Body of pancreas (tissue), 4 donors: ENCODE measurements around the gene SLC38A8. TPM values are rescaled to one million over a fixed set of nuclear protein-coding genes. Genes with fewer than 3 reads are reported as not detected.

Experiments
- ATAC-seq: fragments of 150-250 bp; one replicate; pipeline ENCODE4 v1.9.1; 2016
- DNase-seq, 4 donors: peaks; one replicate each; pipeline ENCODE4 v3.0.0-alpha.2; 2019
- H3K27ac ChIP-seq, 4 donors: fragments of 200-600 bp; sonication (generic); 1 replicate in 3 of 4; 2 replicates in 1 of 4; pipeline versions ENCODE4 v1.5.1 to v1.6.1; 2016 to 2019; ENCODE audit warnings: mild to moderate bottlenecking in 1 of 4, mixed read lengths in 1 of 4, moderate library complexity in 1 of 4
- H3K27me3 ChIP-seq, 2 donors: fragments of 200-600 bp; sonication (generic); one replicate each; pipeline ENCODE4 v1.6.0; 2016; ENCODE audit warnings: mild to moderate bottlenecking in 1 of 2
- H3K36me3 ChIP-seq, 2 donors: fragments of 200-600 bp; sonication (generic); replicated peaks in 1 of 2; 2 replicates each; pipeline ENCODE4 v1.5.1; 2016; ENCODE audit warnings: low read depth in 2 of 2; ENCODE audit not compliant: insufficient read depth in 1 of 2
- H3K4me1 ChIP-seq: fragments of 200-600 bp; sonication (generic); one replicate; pipeline ENCODE4 v1.6.0; 2016
- H3K4me3 ChIP-seq, 2 donors: fragments of 200-600 bp; sonication (generic); 1 replicate in 1 of 2; 2 replicates in 1 of 2; pipeline ENCODE4 v1.5.1; 2016 to 2019
- H3K9me3 ChIP-seq, 3 donors: fragments of 200-600 bp; sonication (generic); 1 replicate in 2 of 3; 2 replicates in 1 of 3; pipeline ENCODE4 v1.5.1; 2016
- CTCF ChIP-seq, 7 experiments: fragments of 450-650 bp in 4 of 7; fragments of 200-600 bp in 3 of 7; sonication (generic) in 3 of 7; IDR thresholded peaks; one replicate each; pipeline ENCODE4 v1.5.1; 2016 to 2019; ENCODE audit warnings: antibody characterized with exemption in 7 of 7
- POLR2A ChIP-seq, 3 donors: fragments of 450-650 bp; IDR thresholded peaks; one replicate each; pipeline ENCODE4 v1.6.1; 2016; ENCODE audit warnings: antibody characterized with exemption in 3 of 3, mild to moderate bottlenecking in 2 of 3
- WGBS, 2 donors: methylation state at CpG; one replicate each; pipeline ENCODE4 v1.1.5; 2017; 5-methylcytosine and 5-hydroxymethylcytosine counted together
- intact Hi-C: fragments of 100-400 bp; cut with DNase I; formaldehyde crosslinking; loops from one replicate; pipeline ENCODE4 v1.15.1; 2023
- total RNA-seq, 2 donors: library from RNA; depleted of rRNA; stranded (reverse); fragments of >200 nt; gene quantifications; one replicate each; pipeline ENCODE4 v1.1.0, GENCODE V29; 2016

SLC38A8 gene
- total RNA-seq, 2 donors from 2014 or later, result not detected

DNA sequence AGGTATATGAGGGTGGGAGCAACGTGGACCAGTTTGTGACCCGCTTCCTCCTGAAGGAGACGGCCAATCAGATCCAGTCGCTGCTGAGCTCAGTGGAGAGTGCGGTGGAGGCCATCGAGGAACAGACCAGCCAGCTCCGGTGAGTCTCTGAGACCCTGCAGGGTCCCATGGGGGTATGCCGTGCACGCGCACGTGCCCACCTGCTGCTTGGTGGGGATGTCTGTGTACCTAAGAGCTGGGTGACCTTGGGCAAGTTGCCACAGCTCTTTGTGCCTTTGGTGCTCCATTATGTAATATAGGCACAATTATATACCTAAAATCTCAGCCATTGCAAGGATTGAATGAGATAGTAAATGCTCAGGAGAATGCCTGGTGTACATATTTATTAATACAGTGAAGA, 52.1 kb downstream of the SLC38A8 start:
- intact Hi-C loops, result no loop called here
- Histone ChIP-seq H3K27ac (no peak overlapping the region), H3K4me1 (peaks cover 20% of the 10 kb centered on the region), H3K27me3 (no peaks in the 10 kb centered on the region), H3K4me3 (no peak overlapping the region), H3K9me3 (no peaks in the 10 kb centered on the region), H3K36me3 (no peaks in the 10 kb centered on the region)
- DNase-seq (no peak), ATAC-seq (no peak)
- whole genome bisulfite sequencing, 2 donors, result 68 to 76% methylated on average over 11 of the region's 11 CpGs
- TF ChIP-seq POLR2A (IDR thresholded peaks at IDR 0.05) (no peak), CTCF (IDR thresholded peaks at IDR 0.05) (no peak)

DNA sequence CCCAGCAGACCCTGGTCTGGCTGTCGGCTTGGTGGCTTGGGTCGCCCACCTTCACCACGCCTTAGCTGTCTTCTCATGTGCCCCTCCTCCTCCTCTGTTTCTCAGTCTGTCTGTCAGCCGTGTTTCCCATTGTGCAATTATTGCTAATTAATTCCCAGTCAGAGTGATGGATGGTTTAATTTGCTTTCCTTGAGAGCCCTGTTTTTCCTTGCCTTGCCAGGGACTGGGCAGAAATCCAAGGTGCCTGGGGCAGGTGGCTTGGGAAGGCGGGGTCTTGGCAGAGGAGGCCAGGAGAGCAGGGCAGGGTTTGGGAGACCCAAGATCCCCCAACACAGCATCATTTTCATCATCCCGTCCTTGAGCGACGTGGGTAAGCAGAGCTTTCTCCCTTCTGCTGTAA, 53.3 kb downstream of the SLC38A8 start:
- Histone ChIP-seq H3K4me1 (peaks cover 20% of the 10 kb centered on the region), H3K27ac (no peak overlapping the region), H3K27me3 (no peaks in the 10 kb centered on the region), H3K9me3 (no peaks in the 10 kb centered on the region), H3K36me3 (no peaks in the 10 kb centered on the region), H3K4me3 (no peak overlapping the region)
- intact Hi-C loops, result no loop called here
- 10 to 20% methylated on average over 7 to 8 of the region's 8 CpGs for WGBS, 2 donors
- ATAC-seq, result no peak
- no peak for TF ChIP-seq POLR2A (IDR thresholded peaks at IDR 0.05)
- no peak for TF ChIP-seq CTCF (IDR thresholded peaks at IDR 0.05)
- peak; percentile 35 to 75 (median 52) for DNase-seq

GRCh38 chr16:83983491-83983890, 59.1 kb downstream of the SLC38A8 start:
- H3K4me3 ChIP-seq, result no peak overlapping the region
- H3K9me3 ChIP-seq, result peaks cover 0 to 2% (median 0%) of the 10 kb centered on the region in 3 donors
- H3K27ac ChIP-seq, result no peak overlapping the region
- WGBS, 2 donors, result 68 to 74% methylated on average over 4 of the region's 4 CpGs
- TF ChIP-seq CTCF (IDR thresholded peaks at IDR 0.05) (no peak), POLR2A (IDR thresholded peaks at IDR 0.05) (no peak)
- H3K27me3 ChIP-seq, result no peaks in the 10 kb centered on the region
- DNase-seq (no peak), ATAC-seq (no peak)
- no peaks in the 10 kb centered on the region for H3K36me3 ChIP-seq
- H3K4me1 ChIP-seq, result no peaks in the 10 kb centered on the region
- intact Hi-C loops, result no loop called here

DNA sequence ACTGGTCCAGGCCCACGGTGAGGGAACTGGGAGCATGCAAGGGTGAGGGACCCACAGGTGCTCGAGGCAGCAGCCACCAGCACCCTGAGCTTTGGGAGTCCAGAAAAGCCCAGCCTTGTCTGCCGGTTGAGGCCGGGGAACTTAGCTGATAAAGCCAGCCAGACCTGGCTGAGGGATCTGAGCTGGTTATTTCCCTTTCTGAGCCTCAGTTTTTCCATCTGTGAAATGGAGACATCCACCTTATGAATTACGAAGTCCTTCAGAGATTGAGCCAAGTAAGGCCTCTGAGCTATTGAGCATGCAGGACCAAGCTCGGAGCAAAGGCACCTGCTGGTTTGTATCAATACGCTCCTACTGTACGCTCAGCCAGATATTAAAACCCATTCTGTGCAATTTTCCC, 60.8 kb downstream of the SLC38A8 start:
- Histone ChIP-seq H3K27me3 (no peaks in the 10 kb centered on the region), H3K27ac (no peak overlapping the region), H3K4me3 (no peak overlapping the region), H3K4me1 (no peaks in the 10 kb centered on the region), H3K9me3 (peaks cover 0 to 9% (median 0%) of the 10 kb centered on the region in 3 donors), H3K36me3 (no peaks in the 10 kb centered on the region)
- ATAC-seq (no peak), DNase-seq (no peak)
- intact Hi-C loops, result no loop called here
- TF ChIP-seq POLR2A (IDR thresholded peaks at IDR 0.05) (no peak), CTCF (IDR thresholded peaks at IDR 0.05) (no peak)
- 97 to 98% methylated on average over 7 to 8 of the region's 8 CpGs for WGBS, 2 donors

DNA sequence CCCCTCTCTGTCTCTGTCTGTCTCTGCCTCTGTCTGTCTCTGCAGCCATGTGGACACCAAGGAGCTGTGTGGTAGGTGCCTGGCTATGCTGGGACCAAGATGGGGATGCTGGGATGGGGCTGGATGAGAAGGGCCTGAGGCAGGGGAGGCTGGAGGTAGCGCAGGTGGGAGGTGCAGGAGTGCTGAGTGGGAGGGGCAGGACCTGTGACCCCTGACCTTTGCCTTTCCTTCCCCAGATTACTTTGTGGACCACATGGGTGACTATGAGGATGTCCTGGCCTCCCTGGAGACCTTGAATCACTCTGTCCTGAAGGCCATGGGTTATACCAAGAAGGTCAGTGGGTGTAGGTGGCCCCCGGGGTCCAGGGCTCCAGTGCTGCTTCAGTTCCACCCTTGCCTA, 61.8 kb downstream of the SLC38A8 start:
- H3K9me3 ChIP-seq, result peaks cover 0 to 9% (median 0%) of the 10 kb centered on the region in 3 donors
- no peaks in the 10 kb centered on the region for H3K4me1 ChIP-seq
- H3K36me3 ChIP-seq, result no peaks in the 10 kb centered on the region
- H3K4me3 ChIP-seq, result no peak overlapping the region
- no peaks in the 10 kb centered on the region for H3K27me3 ChIP-seq
- DNase-seq (no peak), ATAC-seq (no peak)
- WGBS, 2 donors, result 90 to 100% methylated on average over 1 to 2 of the region's 2 CpGs
- TF ChIP-seq POLR2A (IDR thresholded peaks at IDR 0.05) (no peak), CTCF (IDR thresholded peaks at IDR 0.05) (no peak)
- intact Hi-C loops, result no loop called here
- H3K27ac ChIP-seq, result no peak overlapping the region
